ENCODE measurements around the gene ARHGAP8. TPM values are rescaled to one million over a fixed set of nuclear protein-coding genes. Genes with fewer than 3 reads are reported as not detected.

Gene ARHGAP8
- polyA plus RNA-seq, 3 donors = 0.03 TPM; not detected in 2

- no peak for DNase-seq
- no peak for TF ChIP-seq CTCF (IDR thresholded peaks at IDR 0.05)
- H3K79me2 ChIP-seq (ENCODE audit: insufficient read depth, low read length) = no peaks in the 10 kb centered on the region
- no peaks in the 10 kb centered on the region for H4K20me1 ChIP-seq (ENCODE audit: insufficient read depth, low read length)
- no peak overlapping the region for H3K9ac ChIP-seq (ENCODE audit: insufficient read depth, low read length, poor library complexity, severe bottlenecking)
- 91% methylated on average over 13 of the region's 13 CpGs for WGBS (ENCODE audit: insufficient coverage)
- H3K27me3 ChIP-seq (ENCODE audit: control insufficient read depth in 2 of 2, insufficient read depth in 2 of 2, low read length in 2 of 2) = no peaks in the 10 kb centered on the region
- Mint-ChIP-seq H3K4me3 (no peak overlapping the region), H3K36me3 (no peaks in the 10 kb centered on the region), H3K27me3 (ENCODE audit: low read depth in 3 of 3) (peaks cover 0 to 12% (median 8%) of the 10 kb centered on the region in 3 donors), H3K9me3 (peaks cover 0 to 5% (median 0%) of the 10 kb centered on the region in 7 donors), H3K27ac (no peak overlapping the region), H3K4me1 (peaks cover 3% of the 10 kb centered on the region)
- H3K27ac ChIP-seq (ENCODE audit: low read depth in 1 of 2, low read length in 2 of 2) = no peak overlapping the region
- no peaks in the 10 kb centered on the region for H3K9me3 ChIP-seq (replicated peaks in 1 of 2; ENCODE audit: control insufficient read depth in 1 of 2, insufficient read depth in 1 of 2, low read length in 2 of 2)
- H3K4me2 ChIP-seq (replicated peaks; ENCODE audit: extremely low read depth, low read length, poor library complexity, severe bottlenecking) = no peak overlapping the region
- H3K36me3 ChIP-seq (replicated peaks in 1 of 2; ENCODE audit: control insufficient read depth in 1 of 2, insufficient read depth in 2 of 2, low read length in 2 of 2) = no peaks in the 10 kb centered on the region
- no peak overlapping the region for H3K4me3 ChIP-seq (replicated peaks in 1 of 3; ENCODE audit: low read depth in 2 of 3, low read length in 3 of 3)
- no peak overlapping the region for H2AFZ ChIP-seq (ENCODE audit: insufficient read depth, low read depth, low read length, poor library complexity, severe bottlenecking)
- intact Hi-C loops (cut with micrococcal nuclease) = no loop called here
- H3K4me1 ChIP-seq (ENCODE audit: control insufficient read depth in 1 of 2, insufficient read depth in 2 of 2, low read length in 2 of 2) = no peaks in the 10 kb centered on the region
These were observed 58.8 kb downstream of the ARHGAP8 start for GRCh38 chr22:44811141-44811540.

- Mint-ChIP-seq H3K4me1 (no peaks in the 10 kb centered on the region), H3K27me3 (ENCODE audit: low read depth in 3 of 3) (peaks cover 0 to 12% (median 8%) of the 10 kb centered on the region in 3 donors), H3K36me3 (no peaks in the 10 kb centered on the region), H3K27ac (no peak overlapping the region), H3K9me3 (peaks cover 0 to 5% (median 0%) of the 10 kb centered on the region in 7 donors), H3K4me3 (no peak overlapping the region)
- TF ChIP-seq CTCF (IDR thresholded peaks at IDR 0.05) = no peak
- no peaks in the 10 kb centered on the region for H3K4me1 ChIP-seq (ENCODE audit: control insufficient read depth in 1 of 2, insufficient read depth in 2 of 2, low read length in 2 of 2)
- DNase-seq = no peak
- no peaks in the 10 kb centered on the region for H3K36me3 ChIP-seq (replicated peaks in 1 of 2; ENCODE audit: control insufficient read depth in 1 of 2, insufficient read depth in 2 of 2, low read length in 2 of 2)
- no peaks in the 10 kb centered on the region for H3K79me2 ChIP-seq (ENCODE audit: insufficient read depth, low read length)
- WGBS (ENCODE audit: insufficient coverage) = 55% methylated on average over 2 of the region's 2 CpGs
- no peaks in the 10 kb centered on the region for H3K9me3 ChIP-seq (replicated peaks in 1 of 2; ENCODE audit: control insufficient read depth in 1 of 2, insufficient read depth in 1 of 2, low read length in 2 of 2)
- no peak overlapping the region for H3K27ac ChIP-seq (ENCODE audit: low read depth in 1 of 2, low read length in 2 of 2)
- no peaks in the 10 kb centered on the region for H4K20me1 ChIP-seq (ENCODE audit: insufficient read depth, low read length)
- H2AFZ ChIP-seq (ENCODE audit: insufficient read depth, low read depth, low read length, poor library complexity, severe bottlenecking) = no peak overlapping the region
- no peak overlapping the region for H3K4me3 ChIP-seq (replicated peaks in 1 of 3; ENCODE audit: low read depth in 2 of 3, low read length in 3 of 3)
- no peaks in the 10 kb centered on the region for H3K27me3 ChIP-seq (ENCODE audit: control insufficient read depth in 2 of 2, insufficient read depth in 2 of 2, low read length in 2 of 2)
- intact Hi-C loops (cut with micrococcal nuclease) = no loop called here
- H3K9ac ChIP-seq (ENCODE audit: insufficient read depth, low read length, poor library complexity, severe bottlenecking) = no peak overlapping the region
- no peak overlapping the region for H3K4me2 ChIP-seq (replicated peaks; ENCODE audit: extremely low read depth, low read length, poor library complexity, severe bottlenecking)
These were observed 61.0 kb downstream of the ARHGAP8 start for GRCh38 chr22:44813416-44813815.

All from CD14-positive monocyte (primary cell).